ENCODE measurements around the gene GNE.

GNE gene

DNA sequence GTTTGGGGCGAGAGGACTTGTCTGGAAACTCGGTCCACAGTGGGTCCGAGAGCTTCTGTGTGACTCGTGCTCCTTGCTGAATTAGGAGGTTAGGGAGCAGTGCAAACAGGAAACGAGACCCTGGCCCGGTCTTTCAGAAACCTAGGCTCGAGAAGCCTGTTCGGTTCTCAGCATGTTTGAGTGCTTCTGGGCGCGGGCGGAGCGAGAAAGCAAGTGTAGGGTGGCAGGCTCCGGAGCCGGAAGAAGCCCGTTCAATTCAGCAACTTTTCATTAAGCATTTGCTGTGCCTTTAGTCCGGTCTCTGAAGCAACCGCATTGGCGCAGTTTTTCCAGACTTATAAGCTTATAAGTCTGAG lies 67.0 kb downstream of the GNE start:
- no peaks in the 10 kb centered on the region for H3K27me3 ChIP-seq (ENCODE audit: control insufficient read depth, low read length)
- no peaks in the 10 kb centered on the region for H3F3A ChIP-seq (ENCODE audit: control insufficient read depth, insufficient read depth)
- H3K79me2 ChIP-seq (ENCODE audit: control insufficient read depth, low read length), result peaks cover 54% of the 10 kb centered on the region
- H3K4me1 ChIP-seq (ENCODE audit: control insufficient read depth, low read length), result peaks cover 40% of the 10 kb centered on the region
- H4K20me1 ChIP-seq (ENCODE audit: control insufficient read depth, insufficient read depth, low read depth, low read length), result peaks cover 23% of the 10 kb centered on the region; the same call in 1 of the 2 replicates
- H3K4me3 ChIP-seq (ENCODE audit: low read length), result peak overlapping the region; percentile 84
- no peaks in the 10 kb centered on the region for H3K9me2 ChIP-seq (replicated peaks; ENCODE audit: control insufficient read depth, low read length)
- H3K27ac ChIP-seq (ENCODE audit: low read depth, low read length), result peak overlapping the region; percentile 60
- TF ChIP-seq EZH2phosphoT487 (IDR thresholded peaks at IDR 0.05; ENCODE audit: borderline replicate concordance, low read length), result no peak
- TF ChIP-seq, protein P1, sequence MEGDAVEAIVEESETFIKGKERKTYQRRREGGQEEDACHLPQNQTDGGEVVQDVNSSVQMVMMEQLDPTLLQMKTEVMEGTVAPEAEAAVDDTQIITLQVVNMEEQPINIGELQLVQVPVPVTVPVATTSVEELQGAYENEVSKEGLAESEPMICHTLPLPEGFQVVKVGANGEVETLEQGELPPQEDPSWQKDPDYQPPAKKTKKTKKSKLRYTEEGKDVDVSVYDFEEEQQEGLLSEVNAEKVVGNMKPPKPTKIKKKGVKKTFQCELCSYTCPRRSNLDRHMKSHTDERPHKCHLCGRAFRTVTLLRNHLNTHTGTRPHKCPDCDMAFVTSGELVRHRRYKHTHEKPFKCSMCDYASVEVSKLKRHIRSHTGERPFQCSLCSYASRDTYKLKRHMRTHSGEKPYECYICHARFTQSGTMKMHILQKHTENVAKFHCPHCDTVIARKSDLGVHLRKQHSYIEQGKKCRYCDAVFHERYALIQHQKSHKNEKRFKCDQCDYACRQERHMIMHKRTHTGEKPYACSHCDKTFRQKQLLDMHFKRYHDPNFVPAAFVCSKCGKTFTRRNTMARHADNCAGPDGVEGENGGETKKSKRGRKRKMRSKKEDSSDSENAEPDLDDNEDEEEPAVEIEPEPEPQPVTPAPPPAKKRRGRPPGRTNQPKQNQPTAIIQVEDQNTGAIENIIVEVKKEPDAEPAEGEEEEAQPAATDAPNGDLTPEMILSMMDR (IDR thresholded peaks at IDR 0.05; ENCODE audit: low read depth, low read length, poor library complexity, severe bottlenecking), result no peak
- no peaks in the 10 kb centered on the region for H3K9me3 ChIP-seq (ENCODE audit: control insufficient read depth, insufficient read depth, low read length)
- H3K4me2 ChIP-seq (ENCODE audit: low read length), result peak overlapping the region; percentile 94
- peaks cover 45% of the 10 kb centered on the region for H3K36me3 ChIP-seq (ENCODE audit: control insufficient read depth, low read length)

DNA sequence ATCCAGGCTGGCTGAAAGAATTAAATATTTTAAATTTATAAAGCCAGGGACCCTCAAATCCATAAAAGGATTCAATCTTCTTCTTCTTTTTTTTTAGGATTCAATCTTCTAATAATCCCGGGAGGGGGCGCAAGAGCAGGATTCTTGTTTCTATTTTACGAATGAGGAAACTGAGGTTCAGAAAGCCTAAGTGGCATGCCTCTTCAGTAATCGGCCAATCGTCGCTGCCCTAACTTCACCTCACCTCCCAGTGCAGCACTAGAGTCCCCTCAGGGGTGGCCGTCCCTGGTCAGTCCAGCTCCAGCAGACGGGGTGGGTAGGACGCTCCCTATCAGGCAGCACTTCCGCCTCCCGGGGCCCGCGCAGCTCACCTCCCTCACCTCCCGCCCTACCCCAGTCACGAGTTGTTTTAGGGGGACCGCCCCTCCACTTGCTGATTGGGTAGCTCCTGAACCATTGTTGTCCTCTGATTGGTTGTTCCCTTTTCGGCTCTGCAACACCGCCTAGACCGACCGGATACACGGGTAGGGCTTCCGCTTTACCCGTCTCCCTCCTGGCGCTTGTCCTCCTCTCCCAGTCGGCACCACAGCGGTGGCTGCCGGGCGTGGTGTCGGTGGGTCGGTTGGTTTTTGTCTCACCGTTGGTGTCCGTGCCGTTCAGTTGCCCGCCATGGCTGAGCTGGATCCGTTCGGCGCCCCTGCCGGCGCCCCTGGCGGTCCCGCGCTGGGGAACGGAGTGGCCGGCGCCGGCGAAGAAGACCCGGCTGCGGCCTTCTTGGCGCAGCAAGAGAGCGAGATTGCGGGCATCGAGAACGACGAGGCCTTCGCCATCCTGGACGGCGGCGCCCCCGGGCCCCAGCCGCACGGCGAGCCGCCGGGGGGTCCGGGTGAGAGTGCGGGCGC lies 67.6 kb downstream of the GNE start, which contains the start of gene CLTA:
TSS of gene CLTA (plus strand) at position 534 of the 902 bp plus-strand sequence. CDS start at position 670, 136 bp downstream.
- no peak for TF ChIP-seq EZH2phosphoT487 (IDR thresholded peaks at IDR 0.05; ENCODE audit: borderline replicate concordance, low read length)
- TF ChIP-seq, protein P1 (IDR thresholded peaks at IDR 0.05; ENCODE audit: low read depth, low read length, poor library complexity, severe bottlenecking), result peak; percentile 64
- Histone ChIP-seq H3K27ac (ENCODE audit: low read depth, low read length) (peak within 1 kb of the TSS; percentile 60), H3K4me2 (ENCODE audit: low read length) (peak within 1 kb of the TSS; percentile 94), H3F3A (ENCODE audit: control insufficient read depth, insufficient read depth) (no peaks in the 10 kb centered on the region), H3K9me2 (replicated peaks; ENCODE audit: control insufficient read depth, low read length) (no peaks in the 10 kb centered on the region), H3K36me3 (ENCODE audit: control insufficient read depth, low read length) (peaks cover 45% of the 10 kb centered on the region), H3K27me3 (ENCODE audit: control insufficient read depth, low read length) (no peaks in the 10 kb centered on the region), H3K4me1 (ENCODE audit: control insufficient read depth, low read length) (peaks cover 40% of the 10 kb centered on the region), H3K79me2 (ENCODE audit: control insufficient read depth, low read length) (peaks cover 50% of the 10 kb centered on the region), H4K20me1 (ENCODE audit: control insufficient read depth, insufficient read depth, low read depth, low read length) (peaks cover 23% of the 10 kb centered on the region; the same call in 1 of the 2 replicates), H3K4me3 (ENCODE audit: low read length) (peak within 1 kb of the TSS; percentile 84), H3K9me3 (ENCODE audit: control insufficient read depth, insufficient read depth, low read length) (no peaks in the 10 kb centered on the region)

DNA sequence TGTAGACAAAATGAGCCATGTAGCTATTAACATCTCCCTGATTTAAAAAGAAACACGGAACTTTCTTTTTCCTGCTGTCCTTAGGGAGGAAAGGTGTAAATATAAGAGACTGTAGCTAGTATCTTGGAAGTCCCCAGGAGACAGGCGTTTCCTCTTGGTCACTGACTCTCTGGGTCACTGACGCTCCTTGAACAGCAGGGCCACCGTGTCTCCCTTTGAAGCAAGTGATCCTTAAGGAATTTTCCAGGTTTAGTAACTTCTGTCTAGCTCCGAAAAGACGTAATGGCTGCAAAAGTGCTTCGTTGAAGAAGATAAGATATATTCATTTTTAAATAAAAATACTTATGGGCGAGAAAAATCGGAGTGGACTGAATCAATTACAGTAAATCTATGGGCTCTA lies 68.3 kb downstream of the GNE start:
- H3K4me1 ChIP-seq (ENCODE audit: control insufficient read depth, low read length), result peaks cover 40% of the 10 kb centered on the region
- H3K9me3 ChIP-seq (ENCODE audit: control insufficient read depth, insufficient read depth, low read length), result no peaks in the 10 kb centered on the region
- H4K20me1 ChIP-seq (ENCODE audit: control insufficient read depth, insufficient read depth, low read depth, low read length), result peaks cover 23% of the 10 kb centered on the region; the same call in 1 of the 2 replicates
- no peaks in the 10 kb centered on the region for H3K9me2 ChIP-seq (replicated peaks; ENCODE audit: control insufficient read depth, low read length)
- H3K27ac ChIP-seq (ENCODE audit: low read depth, low read length), result peak overlapping the region; percentile 60; the same call in 1 of the 2 replicates
- H3K36me3 ChIP-seq (ENCODE audit: control insufficient read depth, low read length), result peaks cover 39% of the 10 kb centered on the region
- H3K27me3 ChIP-seq (ENCODE audit: control insufficient read depth, low read length), result no peaks in the 10 kb centered on the region
- peaks cover 43% of the 10 kb centered on the region for H3K79me2 ChIP-seq (ENCODE audit: control insufficient read depth, low read length)
- peak overlapping the region; percentile 84 for H3K4me3 ChIP-seq (ENCODE audit: low read length)
- no peaks in the 10 kb centered on the region for H3F3A ChIP-seq (ENCODE audit: control insufficient read depth, insufficient read depth)
- no peak for TF ChIP-seq EZH2phosphoT487 (IDR thresholded peaks at IDR 0.05; ENCODE audit: borderline replicate concordance, low read length)
- TF ChIP-seq, protein P1 (IDR thresholded peaks at IDR 0.05; ENCODE audit: low read depth, low read length, poor library complexity, severe bottlenecking), result no peak
- H3K4me2 ChIP-seq (ENCODE audit: low read length), result peak overlapping the region; percentile 94

Data from DOHH2 (cell line).